Aorta (tissue), 5 donors: ENCODE measurements around the gene HNRNPL. TPM values are rescaled to one million over a fixed set of nuclear protein-coding genes. Genes with fewer than 3 reads are reported as not detected.
"Not testable (repeated sequence)": the region's sequence is repeated elsewhere in the genome, so short reads cannot be mapped to it uniquely, and the experiment has no call there.

Source experiments
- ATAC-seq: fragments of 200-7000 bp; cut with Tn5 transposase; one replicate; pipeline ENCODE4 v1.9.1; 2022; ENCODE audit warnings: moderate library complexity; ENCODE audit not compliant: low FRiP score
- DNase-seq, 2 donors: peaks; one replicate each; pipeline ENCODE4 v3.0.0-alpha.2; 2020
- H3K27ac ChIP-seq, 2 donors: one replicate each; pipeline ENCODE4 v1.5.1; 2013; ENCODE audit warnings: low read length in 2 of 2, mild to moderate bottlenecking in 2 of 2, moderate library complexity in 2 of 2, control low read depth in 1 of 2, inconsistent platforms in 1 of 2, low read depth in 1 of 2
- H3K27me3 ChIP-seq, 2 donors: one replicate each; pipeline ENCODE4 v1.6.1; 2013; ENCODE audit warnings: control low read depth in 1 of 2, low read length in 1 of 2, mild to moderate bottlenecking in 1 of 2, moderate library complexity in 1 of 2; ENCODE audit not compliant: insufficient read depth in 2 of 2, control insufficient read depth in 1 of 2
- H3K36me3 ChIP-seq, 2 donors: one replicate each; pipeline ENCODE4 v1.6.1; 2013; ENCODE audit warnings: control low read depth in 1 of 2, low read length in 1 of 2, mild to moderate bottlenecking in 1 of 2; ENCODE audit not compliant: insufficient read depth in 2 of 2, control insufficient read depth in 1 of 2
- H3K4me1 ChIP-seq, 2 donors: one replicate each; pipeline ENCODE4 v1.6.1; 2013; ENCODE audit warnings: low read length in 2 of 2, control low read depth in 1 of 2, mild to moderate bottlenecking in 1 of 2, moderate library complexity in 1 of 2; ENCODE audit not compliant: insufficient read depth in 2 of 2, control insufficient read depth in 1 of 2
- H3K4me3 ChIP-seq, 2 donors: one replicate each; pipeline ENCODE4 v1.5.1; 2013; ENCODE audit warnings: low read length in 2 of 2, control low read depth in 1 of 2, mild to moderate bottlenecking in 1 of 2
- H3K9me3 ChIP-seq: one replicate; pipeline ENCODE4 v1.6.1; 2013; ENCODE audit warnings: mild to moderate bottlenecking, low read length; ENCODE audit not compliant: control insufficient read depth
- WGBS, 2 donors: extraction: QIAGEN DNeasy Blood & Tissue Kit; methylation state at CpG; one replicate each; pipeline ENCODE4 v1.1.7; 2013; 5-methylcytosine and 5-hydroxymethylcytosine counted together
- intact Hi-C, 2 donors: fragments of 100-400 bp; cut with DNase I; formaldehyde crosslinking; loops; one replicate each; pipeline versions ENCODE4 v1.14.2 to v1.15.0; 2022
- polyA plus RNA-seq, 2 donors: library from polyadenylated mRNA; stranded (reverse); fragments of 200-250 nt; gene quantifications; one replicate each; pipeline ENCODE4 v1.2.3, GENCODE V29; 2013
- total RNA-seq, 2 donors: library from RNA; stranded (reverse); fragmentation: NEBNext Ultra II Directional; extraction: Animal tissue kit (Norgen Biotek cat#: 25700); gene quantifications; one replicate each; pipeline ENCODE4 v1.2.1, GENCODE V29; 2021
- donor health status: healthy with polysubstance abuse.
- donor health status: Bipolar disorder and iron deficiency.
- donor health status: DM: no; HTN: no; CAD: no.
- donor health status: DM: no; HTN: no; CAD: no.
- donor health status: DM: yes; HTN: yes; CAD: no.

HNRNPL gene
- total and polyA plus RNA-seq, 4 donors, result 83.3 to 220 (median 185) TPM

- Histone ChIP-seq H3K4me3 (no peak overlapping the region), H3K9me3 (no peaks in the 10 kb centered on the region), H3K36me3 (no peaks in the 10 kb centered on the region), H3K27me3 (no peaks in the 10 kb centered on the region), H3K4me1 (no peaks in the 10 kb centered on the region), H3K27ac (no peak overlapping the region)
- WGBS, 2 donors, result 89 to 93% methylated on average over 10 of the region's 10 CpGs
- no peak for ATAC-seq
- no peak for DNase-seq
- intact Hi-C loops, result no loop called here
These were observed 17.5 kb upstream of the HNRNPL start for GRCh38 chr19:38867171-38867780.

- Histone ChIP-seq H3K4me3 (no peak overlapping the region), H3K27ac (no peak overlapping the region), H3K36me3 (no peaks in the 10 kb centered on the region), H3K9me3 (no peaks in the 10 kb centered on the region), H3K4me1 (no peaks in the 10 kb centered on the region), H3K27me3 (no peaks in the 10 kb centered on the region)
- WGBS, 2 donors, result 67 to 69% methylated on average over 10 of the region's 10 CpGs
- intact Hi-C loops, result no loop called here
- DNase-seq (no peak), ATAC-seq (no peak)
These were observed 12.7 kb upstream of the HNRNPL start for GRCh38 chr19:38862321-38863059.

GRCh38 chr19:38861368-38861767 lies 11.6 kb upstream of the HNRNPL start:
- Histone ChIP-seq H3K4me1 (no peaks in the 10 kb centered on the region), H3K4me3 (no peak overlapping the region), H3K27me3 (no peaks in the 10 kb centered on the region), H3K9me3 (no peaks in the 10 kb centered on the region), H3K36me3 (no peaks in the 10 kb centered on the region), H3K27ac (no peak overlapping the region)
- ATAC-seq (no peak), DNase-seq (no peak)
- 96 to 97% methylated on average over 3 of the region's 3 CpGs for WGBS, 2 donors
- intact Hi-C loops, result no loop called here

GRCh38 chr19:38859631-38860204 lies 9.9 kb upstream of the HNRNPL start:
- DNase-seq, H3K4me3 ChIP-seq, H3K27ac ChIP-seq, ATAC-seq, H3K36me3 ChIP-seq, H3K27me3 ChIP-seq, H3K4me1 ChIP-seq, H3K9me3 ChIP-seq, intact Hi-C loops: not testable (repeated sequence)
- 74 to 76% methylated on average over 20 to 21 of the region's 21 CpGs for WGBS, 2 donors

GRCh38 chr19:38856813-38857212 lies 7.0 kb upstream of the HNRNPL start:
- DNase-seq, result no peak
- no peak overlapping the region for H3K27ac ChIP-seq
- WGBS, 2 donors, result 78 to 81% methylated on average over 3 of the region's 3 CpGs

GRCh38 chr19:38855751-38856150 lies 6.0 kb upstream of the HNRNPL start:
- H3K27me3 ChIP-seq, ATAC-seq, DNase-seq, intact Hi-C loops, H3K9me3 ChIP-seq, H3K36me3 ChIP-seq, H3K27ac ChIP-seq, H3K4me3 ChIP-seq, H3K4me1 ChIP-seq: not testable (repeated sequence)
- 91 to 94% methylated on average over 22 to 34 of the region's 37 CpGs for WGBS, 2 donors

More at GRCh38 chr19:38856813-38857212, 7.0 kb upstream of the HNRNPL start:
- ATAC-seq, result no peak
- H3K4me3 ChIP-seq, result no peak overlapping the region
- no peaks in the 10 kb centered on the region for H3K9me3 ChIP-seq
- H3K36me3 ChIP-seq, result no peaks in the 10 kb centered on the region
- no peaks in the 10 kb centered on the region for H3K27me3 ChIP-seq
- no peaks in the 10 kb centered on the region for H3K4me1 ChIP-seq
- intact Hi-C loops, result no loop called here

- intact Hi-C loops, result loop anchor here in 1 of 2 donors (5.0 kb wide), 2 partner anchors 238 to 518 kb away; partner anchors contain the start of genes CATSPERG, EIF3K and MAP4K1
- WGBS, 2 donors, result 87 to 90% methylated on average over 3 of the region's 3 CpGs
- H3K27ac ChIP-seq, H3K36me3 ChIP-seq, H3K4me3 ChIP-seq, ATAC-seq, DNase-seq, H3K27me3 ChIP-seq, H3K4me1 ChIP-seq, H3K9me3 ChIP-seq: not testable (repeated sequence)
These were observed 5.2 kb upstream of the HNRNPL start for GRCh38 chr19:38854961-38855360.

- no peaks in the 10 kb centered on the region for H3K36me3 ChIP-seq
- H3K4me3 ChIP-seq, result no peak overlapping the region
- H3K27me3 ChIP-seq, result no peaks in the 10 kb centered on the region
- DNase-seq, result no peak
- intact Hi-C loops, result loop anchor here in 1 of 2 donors (5.0 kb wide), 2 partner anchors 236 to 516 kb away; partner anchors contain the start of genes CATSPERG, EIF3K and MAP4K1
- H3K9me3 ChIP-seq, result no peaks in the 10 kb centered on the region
- no peak for ATAC-seq
- H3K27ac ChIP-seq, result no peak overlapping the region
- WGBS, 2 donors, result 85 to 89% methylated on average over 17 of the region's 17 CpGs
- no peaks in the 10 kb centered on the region for H3K4me1 ChIP-seq
These were observed 3.4 kb upstream of the HNRNPL start for GRCh38 chr19:38853214-38853613.
